ENCODE measurements around the gene CLIP1. TPM values are rescaled to one million over a fixed set of nuclear protein-coding genes. Genes with fewer than 3 reads are reported as not detected.

Gene CLIP1
- total and polyA plus RNA-seq, 2 of the 13 experiments (the other 11 are each of a cell fraction or from before 2014, with no cell fraction given) = 28.9 to 43.7 TPM

DNA sequence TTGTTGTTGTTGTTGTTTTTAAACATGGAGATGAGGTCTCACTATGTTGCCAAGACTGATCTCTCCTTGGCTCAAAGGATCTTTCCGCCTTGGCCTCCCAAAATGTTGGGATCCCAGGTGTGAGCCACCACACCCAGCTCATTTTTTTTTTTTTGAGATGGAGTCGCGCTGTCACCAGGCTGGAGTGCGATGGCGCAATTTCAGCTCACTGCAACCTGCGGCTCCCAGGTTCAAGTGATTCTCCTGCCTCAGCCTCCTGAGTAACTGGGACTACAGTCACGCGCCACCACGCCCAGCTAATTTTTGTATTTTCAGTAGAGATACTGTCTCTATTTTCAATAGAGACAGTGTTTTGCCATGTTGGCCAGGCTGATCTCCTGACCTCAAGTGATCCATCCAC lies 4.9 kb upstream of the CLIP1 start:
- WGBS (ENCODE audit: low lambda C conversion rate) = 60% methylated on average over 9 of the region's 9 CpGs

More for the DNA sequence above, 4.9 kb upstream of the CLIP1 start:
- in situ Hi-C loops (cut with HindIII; ENCODE audit: extremely low pct_ligation_motif_present, low pct_unique_long_range_greater_than_20kb) = no loop called here
- no peak overlapping the region for H2AFZ ChIP-seq (ENCODE audit: low read length)
- TF ChIP-seq HDAC6 (IDR thresholded peaks at IDR 0.05; ENCODE audit: low read depth, low read length) (no peak), ZNF460 (CRISPR knock-in tag; IDR thresholded peaks at IDR 0.05; ENCODE audit: borderline replicate concordance) (peak; percentile 62), TRIM24 (CRISPR knock-in tag; IDR thresholded peaks at IDR 0.05) (no peak), RNF2 (conservative IDR thresholded peaks at IDR 0.05; ENCODE audit: low read depth) (no peak), CEBPB (IDR thresholded peaks at IDR 0.05; ENCODE audit: borderline replicate concordance, low read depth, low read length) (peak; percentile 74), ZNF616 (CRISPR knock-in tag; IDR thresholded peaks at IDR 0.05; ENCODE audit: low read depth) (no peak), ZNF329 (CRISPR knock-in tag; IDR thresholded peaks at IDR 0.05; ENCODE audit: low read depth) (no peak), RARG (CRISPR knock-in tag; IDR thresholded peaks at IDR 0.05; ENCODE audit: low read depth) (no peak), CEBPG (CRISPR knock-in tag; IDR thresholded peaks at IDR 0.05) (peak; percentile 46; the same call in 1 of the 2 replicates)
- TF ChIP-seq, protein P1, sequence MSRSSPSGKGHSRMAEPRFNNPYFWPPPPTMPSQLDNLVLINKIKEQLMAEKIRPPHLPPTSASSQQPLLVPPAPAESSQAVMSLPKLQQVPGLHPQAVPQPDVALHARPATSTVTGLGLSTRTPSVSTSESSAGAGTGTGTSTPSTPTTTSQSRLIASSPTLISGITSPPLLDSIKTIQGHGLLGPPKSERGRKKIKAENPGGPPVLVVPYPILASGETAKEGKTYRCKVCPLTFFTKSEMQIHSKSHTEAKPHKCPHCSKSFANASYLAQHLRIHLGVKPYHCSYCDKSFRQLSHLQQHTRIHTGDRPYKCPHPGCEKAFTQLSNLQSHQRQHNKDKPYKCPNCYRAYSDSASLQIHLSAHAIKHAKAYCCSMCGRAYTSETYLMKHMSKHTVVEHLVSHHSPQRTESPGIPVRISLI (CRISPR knock-in tag; IDR thresholded peaks at IDR 0.05; ENCODE audit: borderline replicate concordance) = peak; percentile 44; the same call in 1 of the 2 replicates
- FAIRE-seq (no peak), DNase-seq (ENCODE audit: low spot score) (no peak), ATAC-seq (no peak)
- no peaks in the 10 kb centered on the region for H4K20me1 ChIP-seq (ENCODE audit: insufficient read depth, low read length)
- H3K4me3 ChIP-seq (replicated peaks in 1 of 3; ENCODE audit: insufficient read depth in 1 of 3, low read depth in 2 of 3, low read length in 3 of 3) = no peak overlapping the region
- no peaks in the 10 kb centered on the region; a peak in 1 of 5 replicates for H3K27me3 ChIP-seq (ENCODE audit: control insufficient read depth in 1 of 2, insufficient read depth in 2 of 2, low read length in 2 of 2)
- POLR2A ChIA-PET = interaction anchor here (1.1 to 8.6 kb wide), 2 partner anchors 26 to 35 kb away, joined by 3 to 127 read pairs; no protein-coding TSS in a partner anchor
- no peak overlapping the region for H3K27ac ChIP-seq (ENCODE audit: extremely low read length, insufficient read depth, low read length)
- no peaks in the 10 kb centered on the region for H3K36me3 ChIP-seq (replicated peaks in 1 of 2; ENCODE audit: control insufficient read depth in 1 of 2, insufficient read depth in 2 of 2, low read length in 2 of 2)
- no peak overlapping the region for H3K9ac ChIP-seq (ENCODE audit: insufficient read depth, low read depth, low read length)
- CTCF ChIA-PET (ENCODE audit: low intra/inter-chr PET ratio, low total read pairs) = no interaction called here
- peaks cover 56% of the 10 kb centered on the region for H3K4me1 ChIP-seq (ENCODE audit: insufficient read depth, low read length)
- H3K79me2 ChIP-seq (ENCODE audit: insufficient read depth, low read length) = no peaks in the 10 kb centered on the region
- no peak overlapping the region; the same call in 1 of the 2 replicates for H3K4me2 ChIP-seq (ENCODE audit: low read depth, low read length)
- intact Hi-C loops (cut with micrococcal nuclease; ENCODE audit: unreplicated experiment) = no loop called here
- BruUV-seq (replicated peaks) = no TSS peak
- no peaks in the 10 kb centered on the region for H3K9me3 ChIP-seq (ENCODE audit: low read length)
